ENCODE data around the gene POLR2A.

POLR2A gene

DNA sequence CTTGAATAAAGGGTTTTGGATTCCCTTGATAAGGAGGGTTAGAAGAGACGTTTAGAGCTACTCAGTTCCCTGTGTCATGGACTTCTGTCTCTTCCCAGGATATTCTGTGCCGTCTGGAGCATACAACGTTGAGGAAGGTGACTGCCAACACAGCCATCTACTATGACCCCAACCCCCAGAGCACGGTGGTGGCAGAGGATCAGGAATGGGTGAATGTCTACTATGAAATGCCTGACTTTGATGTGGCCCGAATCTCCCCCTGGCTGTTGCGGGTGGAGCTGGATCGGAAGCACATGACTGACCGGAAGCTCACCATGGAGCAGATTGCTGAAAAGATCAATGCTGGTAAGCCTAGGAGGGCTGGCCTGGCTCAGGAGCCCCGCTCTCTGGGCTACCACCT is 24.7 kb downstream of the POLR2A start:
- no peak for DNase-seq

GRCh38 chr17:7509937-7510336 is 25.8 kb downstream of the POLR2A start:
- no peak for DNase-seq

- no peak for DNase-seq
Observed at GRCh38 chr17:7511108-7511507, 26.9 kb downstream of the POLR2A start.

DNA sequence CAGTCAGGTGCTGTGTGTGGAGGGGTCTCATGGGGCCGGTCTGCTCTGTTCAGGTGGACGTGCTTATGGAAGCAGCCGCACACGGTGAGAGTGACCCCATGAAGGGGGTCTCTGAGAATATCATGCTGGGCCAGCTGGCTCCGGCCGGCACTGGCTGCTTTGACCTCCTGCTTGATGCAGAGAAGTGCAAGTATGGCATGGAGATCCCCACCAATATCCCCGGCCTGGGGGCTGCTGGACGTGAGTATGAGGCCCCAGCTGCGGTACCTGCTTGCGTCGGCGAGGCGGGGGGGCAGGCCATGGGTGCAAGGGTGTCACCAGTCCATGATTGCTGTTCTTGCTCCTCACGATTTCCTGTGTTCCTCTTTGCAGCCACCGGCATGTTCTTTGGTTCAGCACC is 27.9 kb downstream of the POLR2A start:
- no peak for DNase-seq

DNA sequence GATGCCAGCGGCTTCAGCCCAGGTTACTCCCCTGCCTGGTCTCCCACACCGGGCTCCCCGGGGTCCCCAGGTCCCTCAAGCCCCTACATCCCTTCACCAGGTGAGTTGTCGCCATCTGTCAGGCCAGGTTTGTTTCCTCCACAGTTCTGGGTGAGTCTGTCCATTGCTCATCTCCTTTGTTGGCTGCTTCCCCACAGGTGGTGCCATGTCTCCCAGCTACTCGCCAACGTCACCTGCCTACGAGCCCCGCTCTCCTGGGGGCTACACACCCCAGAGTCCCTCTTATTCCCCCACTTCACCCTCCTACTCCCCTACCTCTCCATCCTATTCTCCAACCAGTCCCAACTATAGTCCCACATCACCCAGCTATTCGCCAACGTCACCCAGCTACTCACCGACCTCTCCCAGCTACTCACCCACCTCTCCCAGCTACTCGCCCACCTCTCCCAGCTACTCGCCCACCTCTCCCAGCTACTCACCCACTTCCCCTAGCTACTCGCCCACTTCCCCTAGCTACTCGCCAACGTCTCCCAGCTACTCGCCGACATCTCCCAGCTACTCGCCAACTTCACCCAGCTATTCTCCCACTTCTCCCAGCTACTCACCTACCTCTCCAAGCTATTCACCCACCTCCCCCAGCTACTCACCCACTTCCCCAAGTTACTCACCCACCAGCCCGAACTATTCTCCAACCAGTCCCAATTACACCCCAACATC is 28.8 kb downstream of the POLR2A start:
- DNase-seq = no peak

GRCh38 chr17:7513850-7514419 is 29.8 kb downstream of the POLR2A start:
- no peak for DNase-seq

DNA sequence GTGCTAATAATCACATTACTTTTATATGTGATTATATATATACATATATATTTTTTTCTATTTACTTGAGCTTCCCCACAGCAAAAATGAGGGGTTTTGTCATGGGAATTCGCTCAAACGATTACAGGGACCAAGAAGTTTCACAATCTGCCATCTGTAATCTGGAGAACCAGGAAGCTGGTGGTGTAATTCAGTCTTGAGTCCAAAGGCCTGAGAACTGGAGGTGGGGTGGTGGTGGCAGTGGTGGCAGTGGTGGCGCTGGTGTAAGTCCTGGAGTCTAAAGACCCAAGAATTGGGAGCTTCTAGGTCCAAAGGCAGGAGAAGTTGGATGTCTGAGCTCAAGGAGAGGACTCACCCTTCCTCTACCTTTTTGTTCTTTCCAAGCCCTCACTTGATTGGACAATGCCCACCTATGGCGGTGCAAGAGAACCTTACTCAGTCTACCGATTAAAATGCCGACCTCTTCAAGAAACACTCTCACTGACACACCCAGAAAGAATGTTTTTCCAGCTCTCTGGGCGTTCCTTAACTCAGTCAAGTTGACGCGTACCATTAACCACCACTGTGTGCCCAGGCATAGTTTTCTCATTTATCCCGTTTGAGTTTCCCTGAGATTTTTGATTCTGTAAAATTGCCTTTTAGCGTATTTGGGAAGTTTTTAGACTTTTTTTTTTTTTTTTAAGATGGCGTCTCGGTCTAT is 31.9 kb downstream of the POLR2A start:
- no peak for DNase-seq

DNA sequence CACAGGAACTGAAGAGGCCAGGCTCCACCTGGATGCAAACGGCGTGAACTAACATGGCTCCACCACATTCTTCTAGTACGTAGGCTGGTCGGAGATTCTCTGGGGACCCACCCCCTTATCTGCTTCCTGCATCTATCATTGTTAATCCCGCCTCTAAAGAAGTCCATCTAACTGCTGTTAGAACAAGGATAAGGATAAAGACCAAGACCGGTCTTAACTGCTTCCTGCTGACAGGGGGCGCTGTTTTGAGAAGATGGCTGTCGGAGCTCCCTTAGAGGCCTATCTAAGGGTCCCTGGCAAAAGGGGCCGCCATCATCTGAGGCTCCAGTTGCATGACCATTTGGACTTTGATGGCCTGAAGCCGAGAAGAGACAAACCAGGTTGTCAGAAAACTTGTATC is 38.9 kb downstream of the POLR2A start:
- DNase-seq = no peak

DNA sequence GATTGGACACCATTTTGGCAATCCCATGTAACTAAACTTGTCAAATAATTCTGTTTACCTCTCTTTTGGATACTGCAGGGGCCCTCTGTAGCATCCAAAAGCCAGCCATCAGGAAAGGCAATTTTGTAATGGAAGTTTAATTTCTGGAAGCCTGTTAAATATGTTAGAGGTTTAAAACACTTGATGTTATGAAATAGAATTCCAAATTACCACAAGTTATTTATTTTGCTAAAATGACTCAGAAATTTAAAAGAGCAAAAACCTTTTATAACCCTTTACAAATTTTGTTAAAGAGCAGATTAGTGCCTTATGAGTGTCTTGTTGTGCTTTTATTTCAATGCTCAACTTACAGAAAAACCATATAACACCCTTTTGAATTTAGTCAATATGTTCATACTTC is 44.7 kb downstream of the POLR2A start:
- no peak for DNase-seq

DNA sequence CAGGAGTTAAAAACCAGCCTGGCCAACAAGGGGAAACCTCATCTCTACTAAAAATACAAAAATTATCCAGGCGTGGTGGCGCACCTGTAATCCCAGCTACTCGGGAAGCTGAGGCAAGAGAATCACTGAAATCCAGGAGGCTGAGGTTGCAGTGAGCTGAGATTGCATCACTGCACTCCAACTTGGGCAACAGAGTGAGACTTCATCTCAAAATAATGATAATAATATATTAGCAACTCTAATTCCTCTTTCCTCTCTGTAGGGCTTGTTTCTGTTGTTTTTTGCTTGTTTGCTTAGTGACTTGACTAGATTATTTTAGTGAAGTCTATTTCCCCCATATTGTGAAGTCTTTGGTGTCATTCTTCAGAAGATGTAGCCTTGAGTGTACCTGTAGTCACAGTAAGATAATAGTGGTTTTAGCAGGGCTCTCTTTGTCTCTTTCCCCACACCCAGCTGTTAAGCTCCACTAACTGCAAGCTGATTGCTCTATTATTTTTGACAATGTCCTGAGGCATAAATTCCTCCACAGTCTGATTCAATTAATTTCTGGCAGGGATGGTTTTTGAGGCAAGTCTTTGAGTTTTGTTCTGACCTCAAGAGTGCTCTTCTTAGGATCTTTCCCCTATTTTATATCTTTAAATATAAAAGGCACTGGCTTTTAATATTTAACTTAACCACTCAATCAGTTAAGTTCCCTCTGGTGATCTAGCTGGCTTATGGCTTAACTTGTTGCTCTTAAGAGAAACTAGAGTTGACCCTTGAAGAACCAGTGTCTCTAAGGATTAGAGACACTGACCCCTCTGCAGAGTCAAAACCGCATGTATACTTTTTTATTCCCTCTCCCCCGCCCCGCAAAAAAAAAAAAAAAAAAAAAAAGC is 46.1 kb downstream of the POLR2A start:
- DNase-seq = no peak

- DNase-seq = no peak
Observed at GRCh38 chr17:7538050-7538449, 53.9 kb downstream of the POLR2A start.

DNA sequence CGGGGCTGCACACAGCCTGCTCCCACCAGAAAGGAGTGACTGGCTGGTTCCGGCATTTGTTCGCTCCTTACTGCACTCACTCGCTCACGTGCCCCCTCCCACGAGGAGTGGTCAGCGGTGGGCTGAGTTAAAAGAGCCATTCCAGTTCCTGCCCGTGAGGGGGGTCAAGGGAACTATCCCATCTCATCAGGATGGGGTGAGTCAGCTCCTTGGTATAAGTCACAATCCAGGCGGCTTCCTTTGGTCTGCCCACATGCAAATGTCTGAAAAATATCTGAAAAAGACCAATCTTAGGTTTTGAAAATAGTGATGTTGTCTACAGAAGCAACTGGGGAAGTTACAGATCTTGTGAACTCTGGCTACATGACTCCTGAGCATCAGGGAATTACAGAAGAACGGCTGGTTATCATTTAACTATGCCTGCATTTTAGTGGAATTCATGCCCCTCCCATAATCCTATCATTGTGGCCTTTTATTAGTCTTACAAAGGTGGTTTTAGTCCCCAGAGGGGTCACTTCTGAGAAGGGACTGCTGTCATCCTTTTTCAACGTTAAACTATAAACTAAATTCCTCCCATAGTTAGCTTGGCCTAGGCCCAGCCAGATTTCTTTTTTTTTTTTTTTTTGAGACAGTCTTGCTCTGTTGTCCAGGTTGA is 54.9 kb downstream of the POLR2A start:
- no peak for DNase-seq

DNA sequence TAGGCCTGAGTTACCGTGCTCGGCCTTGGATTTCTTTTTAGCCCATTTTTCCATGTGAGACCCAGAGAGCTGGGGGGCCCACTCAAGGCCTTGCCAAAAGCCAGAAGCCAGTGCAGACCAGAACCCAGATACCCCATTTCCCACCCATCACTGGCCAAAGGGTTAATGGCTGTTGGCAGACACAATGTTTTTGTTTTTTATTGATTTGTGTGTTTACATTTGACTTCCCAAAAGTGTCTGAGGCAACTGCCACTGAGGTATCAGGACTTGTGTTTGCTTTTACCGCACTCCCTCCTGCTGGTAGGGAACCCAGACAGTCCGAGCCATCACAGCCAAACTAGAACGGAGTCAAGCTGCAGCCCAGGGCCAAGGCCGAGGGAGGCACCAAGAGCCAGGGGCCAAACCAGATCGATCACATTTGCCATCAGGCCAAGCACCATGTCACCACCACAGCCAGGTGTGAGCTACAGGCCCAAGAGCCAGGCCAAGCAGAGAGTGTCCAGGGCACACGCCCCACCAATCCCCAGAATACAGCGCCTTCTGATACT is 57.0 kb downstream of the POLR2A start:
- DNase-seq = no peak

DNA sequence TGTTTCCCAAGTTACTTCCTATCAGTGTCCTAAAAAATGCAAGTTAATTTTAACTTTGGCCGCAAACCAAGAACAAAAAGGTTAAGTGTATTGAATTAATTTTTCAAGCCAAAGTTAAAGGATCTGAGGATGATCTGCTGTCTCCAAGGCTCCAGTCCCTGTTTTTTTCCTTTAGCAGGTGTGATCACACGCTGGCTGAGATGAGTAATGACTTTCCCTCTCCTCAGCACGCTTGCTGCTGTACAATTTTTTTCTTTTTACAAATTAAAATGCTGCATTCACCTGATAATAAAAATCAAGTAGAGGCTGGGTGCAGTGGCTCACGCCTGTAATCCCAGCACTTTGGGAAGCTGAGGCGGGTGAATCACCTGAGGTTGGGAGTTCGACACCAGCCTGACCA is 60.7 kb downstream of the POLR2A start:
- no peak for DNase-seq

- DNase-seq = no peak
Observed at GRCh38 chr17:7548585-7549400, 64.6 kb downstream of the POLR2A start, which contains the start of gene TNFSF12. TNFSF12 (plus strand) TSS chr17:7549058; CDS start chr17:7549154, 96 bp downstream.

Data from cortex of kidney (tissue), 1 donor.